ENCODE measurements around the gene PTPRM. TPM values are rescaled to one million over a fixed set of nuclear protein-coding genes. Genes with fewer than 3 reads are reported as not detected.

PTPRM gene
- total RNA-seq, 1 donor = 84.7 TPM

DNA sequence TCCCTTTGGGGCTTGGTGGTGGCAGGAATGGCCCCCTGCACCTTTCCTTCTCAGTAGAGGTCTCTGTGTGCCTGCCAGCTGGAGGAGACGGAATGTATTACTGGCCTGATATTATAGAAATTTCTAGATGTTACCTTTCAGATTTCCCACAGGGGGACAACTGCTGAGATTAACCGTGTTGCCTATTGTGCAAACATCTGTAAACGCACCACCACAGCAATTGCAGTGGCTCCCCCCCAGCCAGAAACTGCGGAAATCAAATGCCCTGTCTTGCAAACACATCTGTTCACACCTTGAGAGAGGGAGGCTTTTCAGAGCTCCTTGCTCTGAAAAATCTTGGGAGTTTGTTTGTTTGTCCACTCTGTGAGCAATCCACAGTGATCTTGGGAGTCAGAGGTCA, 772.1 kb downstream of the PTPRM start:
- Histone ChIP-seq H3K4me3 (ENCODE audit: insufficient read depth, low read length) (no peak overlapping the region), H3K4me2 (ENCODE audit: insufficient read depth, low read length) (no peak overlapping the region), H3K4me1 (ENCODE audit: insufficient read depth, low read length) (peaks cover 10% of the 10 kb centered on the region), H3K79me2 (ENCODE audit: insufficient read depth, low read length) (no peaks in the 10 kb centered on the region), H2AFZ (ENCODE audit: low read length) (no peak overlapping the region), H3K27ac (ENCODE audit: low read depth, low read length) (no peak overlapping the region), H3K27me3 (ENCODE audit: insufficient read depth, low read length) (no peaks in the 10 kb centered on the region), H3K9me3 (ENCODE audit: low read depth, low read length) (no peaks in the 10 kb centered on the region), H4K20me1 (ENCODE audit: insufficient read depth, low read length) (no peaks in the 10 kb centered on the region), H3K36me3 (ENCODE audit: insufficient read depth, low read length) (no peaks in the 10 kb centered on the region)
- DNase-seq (ENCODE audit: insufficient read length, low spot score, missing footprints) = no peak
- TF ChIP-seq, protein P1, sequence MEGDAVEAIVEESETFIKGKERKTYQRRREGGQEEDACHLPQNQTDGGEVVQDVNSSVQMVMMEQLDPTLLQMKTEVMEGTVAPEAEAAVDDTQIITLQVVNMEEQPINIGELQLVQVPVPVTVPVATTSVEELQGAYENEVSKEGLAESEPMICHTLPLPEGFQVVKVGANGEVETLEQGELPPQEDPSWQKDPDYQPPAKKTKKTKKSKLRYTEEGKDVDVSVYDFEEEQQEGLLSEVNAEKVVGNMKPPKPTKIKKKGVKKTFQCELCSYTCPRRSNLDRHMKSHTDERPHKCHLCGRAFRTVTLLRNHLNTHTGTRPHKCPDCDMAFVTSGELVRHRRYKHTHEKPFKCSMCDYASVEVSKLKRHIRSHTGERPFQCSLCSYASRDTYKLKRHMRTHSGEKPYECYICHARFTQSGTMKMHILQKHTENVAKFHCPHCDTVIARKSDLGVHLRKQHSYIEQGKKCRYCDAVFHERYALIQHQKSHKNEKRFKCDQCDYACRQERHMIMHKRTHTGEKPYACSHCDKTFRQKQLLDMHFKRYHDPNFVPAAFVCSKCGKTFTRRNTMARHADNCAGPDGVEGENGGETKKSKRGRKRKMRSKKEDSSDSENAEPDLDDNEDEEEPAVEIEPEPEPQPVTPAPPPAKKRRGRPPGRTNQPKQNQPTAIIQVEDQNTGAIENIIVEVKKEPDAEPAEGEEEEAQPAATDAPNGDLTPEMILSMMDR (IDR thresholded peaks at IDR 0.05; ENCODE audit: extremely low read depth, low read depth, low read length) = no peak

DNA sequence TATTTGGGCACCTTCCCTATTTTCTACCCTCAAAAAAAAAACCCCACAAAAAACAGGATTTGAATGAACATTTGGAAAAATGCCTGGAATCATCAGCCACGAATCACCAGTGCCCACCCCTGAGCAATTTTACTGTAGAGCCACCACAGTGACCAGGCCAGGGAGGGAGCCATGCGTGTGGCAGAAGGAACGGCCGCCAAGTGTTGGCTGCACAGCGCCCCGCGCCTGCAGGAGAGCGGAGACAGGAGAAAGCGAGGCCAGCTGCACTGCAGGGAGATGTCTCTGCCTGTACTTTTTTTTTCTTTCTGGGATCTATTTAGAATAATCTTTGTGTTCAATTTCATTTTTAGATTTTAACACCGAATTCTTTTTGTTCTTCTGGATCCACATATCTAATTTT, 772.8 kb downstream of the PTPRM start:
- Histone ChIP-seq H2AFZ (ENCODE audit: low read length) (no peak overlapping the region), H3K4me2 (ENCODE audit: insufficient read depth, low read length) (no peak overlapping the region), H3K36me3 (ENCODE audit: insufficient read depth, low read length) (no peaks in the 10 kb centered on the region), H3K4me1 (ENCODE audit: insufficient read depth, low read length) (peaks cover 10% of the 10 kb centered on the region), H3K27ac (ENCODE audit: low read depth, low read length) (no peak overlapping the region), H3K9me3 (ENCODE audit: low read depth, low read length) (no peaks in the 10 kb centered on the region), H4K20me1 (ENCODE audit: insufficient read depth, low read length) (no peaks in the 10 kb centered on the region), H3K4me3 (ENCODE audit: insufficient read depth, low read length) (no peak overlapping the region), H3K79me2 (ENCODE audit: insufficient read depth, low read length) (no peaks in the 10 kb centered on the region), H3K27me3 (ENCODE audit: insufficient read depth, low read length) (no peaks in the 10 kb centered on the region)
- TF ChIP-seq, protein P1 (IDR thresholded peaks at IDR 0.05; ENCODE audit: extremely low read depth, low read depth, low read length) = no peak
- DNase-seq (ENCODE audit: insufficient read length, low spot score, missing footprints) = no peak

DNA sequence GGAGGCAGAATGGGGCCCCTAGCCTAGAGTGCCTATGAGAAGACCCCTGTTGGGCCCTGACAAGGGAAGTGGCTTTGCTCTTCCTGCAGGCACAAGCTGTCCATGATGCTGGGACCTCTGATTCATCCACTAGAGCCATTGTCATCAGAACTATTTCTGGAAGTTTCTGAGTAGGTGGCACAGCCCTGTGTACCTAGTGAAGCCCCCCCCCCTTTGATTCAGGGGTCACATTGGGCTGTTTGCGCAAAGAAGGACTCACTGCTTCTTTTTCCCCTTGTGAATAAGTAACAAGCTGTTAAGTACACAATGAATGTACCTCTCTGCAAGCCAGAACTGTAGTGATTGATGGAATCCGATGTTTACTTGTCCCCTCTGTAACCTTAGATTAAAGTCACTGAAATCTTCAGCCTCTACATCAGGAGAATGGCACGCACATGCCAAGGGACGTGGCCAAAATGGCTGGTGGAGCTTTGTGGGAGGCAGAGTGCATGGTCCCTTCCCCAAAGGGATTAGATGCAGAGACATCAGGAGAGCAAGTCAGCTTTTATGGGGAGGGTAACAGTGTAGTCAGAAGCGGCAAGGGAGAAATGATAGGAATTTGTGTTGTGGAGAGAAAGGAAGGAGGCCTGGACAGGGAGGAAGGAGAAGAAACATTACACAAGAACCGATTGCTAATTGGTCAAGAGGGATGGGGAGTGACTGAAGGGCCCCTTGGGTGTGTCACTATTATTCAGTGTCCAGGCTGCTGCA, 774.5 kb downstream of the PTPRM start:
- Histone ChIP-seq H2AFZ (ENCODE audit: low read length) (no peak overlapping the region), H3K36me3 (ENCODE audit: insufficient read depth, low read length) (no peaks in the 10 kb centered on the region), H3K27ac (ENCODE audit: low read depth, low read length) (no peak overlapping the region), H3K9me3 (ENCODE audit: low read depth, low read length) (no peaks in the 10 kb centered on the region), H3K27me3 (ENCODE audit: insufficient read depth, low read length) (no peaks in the 10 kb centered on the region), H3K79me2 (ENCODE audit: insufficient read depth, low read length) (no peaks in the 10 kb centered on the region), H3K4me2 (ENCODE audit: insufficient read depth, low read length) (no peak overlapping the region), H4K20me1 (ENCODE audit: insufficient read depth, low read length) (no peaks in the 10 kb centered on the region), H3K4me1 (ENCODE audit: insufficient read depth, low read length) (peaks cover 10% of the 10 kb centered on the region), H3K4me3 (ENCODE audit: insufficient read depth, low read length) (no peak overlapping the region)
- DNase-seq (ENCODE audit: insufficient read length, low spot score, missing footprints) = no peak
- TF ChIP-seq, protein P1 (IDR thresholded peaks at IDR 0.05; ENCODE audit: extremely low read depth, low read depth, low read length) = no peak

DNA sequence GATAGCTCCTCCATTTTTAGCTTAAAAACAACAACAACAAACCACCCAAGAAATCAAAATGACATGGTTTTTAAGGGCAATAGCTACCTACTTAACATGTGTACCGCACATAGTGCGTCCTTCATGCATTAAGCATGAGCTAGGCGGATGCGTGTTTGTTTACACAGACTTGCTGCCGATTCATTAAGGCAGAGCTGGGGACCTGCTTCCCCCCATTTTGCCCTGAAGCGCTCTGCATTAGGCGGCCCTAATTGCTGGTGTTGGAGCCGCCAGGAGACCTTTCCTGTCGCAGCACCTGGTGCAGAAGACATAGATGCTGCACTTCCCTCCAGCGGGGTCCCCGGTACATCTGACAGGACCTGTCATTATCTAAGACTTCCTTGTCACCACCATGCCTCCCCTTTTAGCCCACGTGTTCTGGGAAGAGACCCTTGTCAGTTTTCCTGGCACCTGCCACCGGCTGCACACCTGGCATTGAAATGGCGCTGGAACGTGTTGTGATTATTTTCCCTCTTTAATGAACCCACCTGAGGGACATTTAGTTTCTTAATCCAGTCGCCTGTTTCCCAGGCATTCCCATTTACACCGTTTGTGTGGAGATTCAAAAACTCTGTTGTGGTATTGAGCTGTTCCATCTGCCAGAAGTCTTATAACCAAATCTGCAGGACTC, 781.1 kb downstream of the PTPRM start:
- Histone ChIP-seq H4K20me1 (ENCODE audit: insufficient read depth, low read length) (no peaks in the 10 kb centered on the region), H3K4me3 (ENCODE audit: insufficient read depth, low read length) (no peak overlapping the region), H3K4me1 (ENCODE audit: insufficient read depth, low read length) (no peaks in the 10 kb centered on the region), H3K27me3 (ENCODE audit: insufficient read depth, low read length) (no peaks in the 10 kb centered on the region), H2AFZ (ENCODE audit: low read length) (no peak overlapping the region), H3K4me2 (ENCODE audit: insufficient read depth, low read length) (no peak overlapping the region), H3K27ac (ENCODE audit: low read depth, low read length) (no peak overlapping the region), H3K36me3 (ENCODE audit: insufficient read depth, low read length) (no peaks in the 10 kb centered on the region), H3K9me3 (ENCODE audit: low read depth, low read length) (no peaks in the 10 kb centered on the region), H3K79me2 (ENCODE audit: insufficient read depth, low read length) (no peaks in the 10 kb centered on the region)
- TF ChIP-seq, protein P1 (IDR thresholded peaks at IDR 0.05; ENCODE audit: extremely low read depth, low read depth, low read length) = no peak
- DNase-seq (ENCODE audit: insufficient read length, low spot score, missing footprints) = no peak

All from osteoblast (primary cell).